ENCODE results near the gene MAPKAP1. TPM values are rescaled to one million over a fixed set of nuclear protein-coding genes. Genes with fewer than 3 reads are reported as not detected.

Gene MAPKAP1
- total and polyA plus RNA-seq, 2 of the 13 experiments (the other 11 are each of a cell fraction or from before 2014, with no cell fraction given) = 45.0 to 64.3 TPM

DNA sequence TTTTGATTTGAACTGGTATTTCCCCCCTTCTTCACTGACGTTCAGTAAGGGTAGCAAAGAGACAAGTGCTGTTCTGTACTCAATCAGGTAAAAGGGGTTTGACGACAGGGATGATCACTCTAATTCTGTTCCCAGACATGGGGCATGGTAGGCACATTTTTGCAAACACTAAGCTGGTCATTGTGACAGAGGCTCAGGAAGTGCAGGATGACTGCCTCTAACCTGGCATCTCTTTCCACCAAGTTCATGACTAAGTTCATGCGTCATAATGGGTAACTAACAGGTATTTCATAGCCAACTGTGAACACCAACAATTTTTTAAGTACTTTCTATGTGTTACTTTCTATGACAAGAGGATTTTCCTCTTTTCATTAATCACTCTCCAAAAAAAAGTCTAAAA is 166.5 kb downstream of the MAPKAP1 start (continued):
- TF ChIP-seq ZFP91 (CRISPR knock-in tag; IDR thresholded peaks at IDR 0.05; ENCODE audit: borderline replicate concordance) (no peak), GLI4 (CRISPR knock-in tag; IDR thresholded peaks at IDR 0.05; ENCODE audit: borderline replicate concordance) (no peak), SMC3 (IDR thresholded peaks at IDR 0.05; ENCODE audit: low read length) (no peak), ZNF10 (CRISPR knock-in tag; IDR thresholded peaks at IDR 0.05; ENCODE audit: borderline replicate concordance, low read depth) (no peak)
- TF ChIP-seq, protein P1, sequence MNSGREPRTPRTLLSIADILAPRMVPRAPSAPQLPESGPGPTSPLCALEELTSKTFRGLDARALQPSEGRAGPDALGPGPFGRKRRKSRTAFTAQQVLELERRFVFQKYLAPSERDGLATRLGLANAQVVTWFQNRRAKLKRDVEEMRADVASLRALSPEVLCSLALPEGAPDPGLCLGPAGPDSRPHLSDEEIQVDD (CRISPR knock-in tag; IDR thresholded peaks at IDR 0.05; ENCODE audit: borderline replicate concordance) = no peak

GRCh38 chr9:125538092-125538473 is 168.9 kb downstream of the MAPKAP1 start:
- ChIA-PET CTCF (ENCODE audit: low intra/inter-chr PET ratio, low total read pairs) (no interaction called here), POLR2A (no interaction called here)
- Histone ChIP-seq H3K79me2 (ENCODE audit: insufficient read depth, low read length) (no peaks in the 10 kb centered on the region), H3K36me3 (replicated peaks in 1 of 2; ENCODE audit: control insufficient read depth in 1 of 2, insufficient read depth in 2 of 2, low read length in 2 of 2) (peaks cover 0 to 6% of the 10 kb centered on the region in 2 experiments; a peak in 2 of 5 replicates), H3K4me1 (ENCODE audit: insufficient read depth, low read length) (peaks cover 36% of the 10 kb centered on the region), H3K27ac (ENCODE audit: extremely low read length, insufficient read depth, low read length) (peak overlapping the region; percentile 51), H4K20me1 (ENCODE audit: insufficient read depth, low read length) (no peaks in the 10 kb centered on the region), H3K4me3 (replicated peaks in 1 of 3; ENCODE audit: insufficient read depth in 1 of 3, low read depth in 2 of 3, low read length in 3 of 3) (peak overlapping the region in 1 of 3 experiments; percentile 8; a peak in 1 of 6 replicates), H3K27me3 (ENCODE audit: control insufficient read depth in 1 of 2, insufficient read depth in 2 of 2, low read length in 2 of 2) (no peaks in the 10 kb centered on the region), H2AFZ (ENCODE audit: low read length) (no peak overlapping the region), H3K9ac (ENCODE audit: insufficient read depth, low read depth, low read length) (no peak overlapping the region), H3K4me2 (ENCODE audit: low read depth, low read length) (peak overlapping the region; percentile 44), H3K9me3 (ENCODE audit: low read length) (no peaks in the 10 kb centered on the region)
- 11% methylated on average over 2 of the region's 2 CpGs for WGBS (ENCODE audit: low lambda C conversion rate)
- BruUV-seq (replicated peaks) = no TSS peak
- intact Hi-C loops (cut with micrococcal nuclease; ENCODE audit: unreplicated experiment) (loop anchor here (10.0 kb wide), 1 partner anchor 53 kb away; no protein-coding TSS in a partner anchor), in situ Hi-C loops (cut with HindIII; ENCODE audit: extremely low pct_ligation_motif_present, low pct_unique_long_range_greater_than_20kb) (no loop called here)
- FAIRE-seq (peak; percentile 76), ATAC-seq (peak; percentile 96), DNase-seq (ENCODE audit: low spot score) (peak; percentile 84)
- TF ChIP-seq RXRB (CRISPR knock-in tag; IDR thresholded peaks at IDR 0.05; ENCODE audit: borderline replicate concordance) (peak; percentile 19; the same call in 1 of the 2 replicates), ZMAT3 (CRISPR knock-in tag; conservative IDR thresholded peaks at IDR 0.05) (no peak), CBFB (CRISPR knock-in tag; IDR thresholded peaks at IDR 0.05) (no peak), GATAD2A (CRISPR knock-in tag; IDR thresholded peaks at IDR 0.05) (0 out of 2 replicates have a peak, but pooled peaks have one; percentile 66), FOXP4 (CRISPR knock-in tag; IDR thresholded peaks at IDR 0.05) (peak; percentile 55; the same call in 1 of the 2 replicates), RBFOX2 (IDR thresholded peaks at IDR 0.05; ENCODE audit: low read depth, low read length) (no peak), ZNF572 (CRISPR knock-in tag; IDR thresholded peaks at IDR 0.05) (no peak), SMAD1 (CRISPR knock-in tag; IDR thresholded peaks at IDR 0.05; ENCODE audit: borderline replicate concordance, low read depth) (no peak), ERF (CRISPR knock-in tag; IDR thresholded peaks at IDR 0.05) (0 out of 2 replicates have a peak, but pooled peaks have one; percentile 46)
- TF ChIP-seq, protein P2, sequence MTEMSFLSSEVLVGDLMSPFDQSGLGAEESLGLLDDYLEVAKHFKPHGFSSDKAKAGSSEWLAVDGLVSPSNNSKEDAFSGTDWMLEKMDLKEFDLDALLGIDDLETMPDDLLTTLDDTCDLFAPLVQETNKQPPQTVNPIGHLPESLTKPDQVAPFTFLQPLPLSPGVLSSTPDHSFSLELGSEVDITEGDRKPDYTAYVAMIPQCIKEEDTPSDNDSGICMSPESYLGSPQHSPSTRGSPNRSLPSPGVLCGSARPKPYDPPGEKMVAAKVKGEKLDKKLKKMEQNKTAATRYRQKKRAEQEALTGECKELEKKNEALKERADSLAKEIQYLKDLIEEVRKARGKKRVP (CRISPR knock-in tag; IDR thresholded peaks at IDR 0.05) = 0 out of 4 replicates have a peak, but pooled peaks of 1 of the 2 experiments have one; percentile 37

All from HepG2 (cell line).